ENCODE measurements around the gene CHAF1A.

CHAF1A gene

GRCh38 chr19:4402171-4403004, at the start of gene CHAF1A:
CHAF1A (plus strand) TSS chr19:4402640; CDS start chr19:4402763, 123 bp downstream.
- DNase-seq = peak; percentile 85 to 100 (median 98)

DNA sequence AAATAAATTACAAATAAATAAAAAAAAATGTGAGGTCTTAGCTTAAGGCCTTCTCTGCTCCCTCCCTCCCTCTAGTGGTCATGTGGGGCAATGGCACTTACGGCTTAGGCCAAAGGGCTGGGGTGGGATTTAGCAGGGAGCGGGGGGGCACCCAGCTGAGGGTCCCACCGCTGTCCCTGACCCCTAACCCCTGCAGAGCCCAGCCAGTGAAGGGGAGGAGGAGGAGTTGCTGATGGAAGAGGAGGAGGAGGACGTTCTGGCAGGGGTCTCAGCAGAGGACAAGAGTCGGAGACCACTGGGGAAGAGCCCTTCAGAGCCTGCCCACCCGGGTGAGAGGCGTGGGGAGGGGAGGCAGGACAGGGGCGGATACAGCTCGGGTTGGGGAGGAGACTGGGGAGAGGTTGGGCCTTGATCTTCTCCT, 49.7 kb upstream of the CHAF1A start:
- DNase-seq = peak in 4 of 14 donors; percentile 4 to 26 (median 18)

GRCh38 chr19:4354282-4354681, 48.2 kb upstream of the CHAF1A start:
- DNase-seq = no peak

DNA sequence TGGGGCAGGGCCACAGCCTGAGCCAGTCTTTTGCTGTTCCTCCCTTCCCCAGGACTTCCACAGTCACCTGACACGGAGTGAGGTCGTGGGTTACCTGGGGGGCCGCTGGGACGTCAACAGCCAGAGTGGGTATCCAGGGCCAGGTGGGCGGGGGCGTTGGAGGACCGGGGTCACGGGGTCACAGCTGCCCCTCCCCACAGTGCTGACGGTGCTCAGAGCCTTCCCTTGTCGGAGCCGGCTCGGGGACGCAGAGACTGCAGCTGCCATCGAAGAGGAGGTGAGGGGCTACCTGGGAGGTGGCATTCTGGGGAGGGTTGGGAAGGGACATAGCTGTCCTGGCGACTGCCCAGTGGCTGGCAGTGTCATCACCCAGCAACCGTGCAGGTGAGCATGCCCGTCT, 47.5 kb upstream of the CHAF1A start:
- DNase-seq = no peak

GRCh38 chr19:4357095-4357797, 45.2 kb upstream of the CHAF1A start:
- DNase-seq = peak in 2 of 14 donors; percentile 16 to 35

DNA sequence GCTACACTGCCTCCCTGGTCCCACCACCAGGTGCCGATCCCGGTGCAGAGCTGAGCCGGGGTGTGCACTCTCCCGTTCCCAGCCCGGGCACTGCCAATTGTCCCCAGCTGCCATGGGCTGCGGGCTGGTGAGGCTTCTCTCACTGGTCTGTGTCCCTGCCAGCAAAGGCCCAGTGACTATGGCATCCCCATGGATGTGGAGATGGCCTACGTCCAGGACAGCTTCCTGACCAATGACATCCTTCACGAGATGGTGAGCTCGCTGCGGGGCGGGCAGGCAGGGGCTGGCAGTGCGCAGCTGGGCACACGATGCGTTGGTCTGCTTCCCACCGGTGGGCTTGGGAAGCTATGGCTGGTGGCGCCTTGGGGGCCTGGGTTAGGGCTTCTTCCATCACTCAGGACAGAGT, 44.5 kb upstream of the CHAF1A start:
- DNase-seq = no peak

DNA sequence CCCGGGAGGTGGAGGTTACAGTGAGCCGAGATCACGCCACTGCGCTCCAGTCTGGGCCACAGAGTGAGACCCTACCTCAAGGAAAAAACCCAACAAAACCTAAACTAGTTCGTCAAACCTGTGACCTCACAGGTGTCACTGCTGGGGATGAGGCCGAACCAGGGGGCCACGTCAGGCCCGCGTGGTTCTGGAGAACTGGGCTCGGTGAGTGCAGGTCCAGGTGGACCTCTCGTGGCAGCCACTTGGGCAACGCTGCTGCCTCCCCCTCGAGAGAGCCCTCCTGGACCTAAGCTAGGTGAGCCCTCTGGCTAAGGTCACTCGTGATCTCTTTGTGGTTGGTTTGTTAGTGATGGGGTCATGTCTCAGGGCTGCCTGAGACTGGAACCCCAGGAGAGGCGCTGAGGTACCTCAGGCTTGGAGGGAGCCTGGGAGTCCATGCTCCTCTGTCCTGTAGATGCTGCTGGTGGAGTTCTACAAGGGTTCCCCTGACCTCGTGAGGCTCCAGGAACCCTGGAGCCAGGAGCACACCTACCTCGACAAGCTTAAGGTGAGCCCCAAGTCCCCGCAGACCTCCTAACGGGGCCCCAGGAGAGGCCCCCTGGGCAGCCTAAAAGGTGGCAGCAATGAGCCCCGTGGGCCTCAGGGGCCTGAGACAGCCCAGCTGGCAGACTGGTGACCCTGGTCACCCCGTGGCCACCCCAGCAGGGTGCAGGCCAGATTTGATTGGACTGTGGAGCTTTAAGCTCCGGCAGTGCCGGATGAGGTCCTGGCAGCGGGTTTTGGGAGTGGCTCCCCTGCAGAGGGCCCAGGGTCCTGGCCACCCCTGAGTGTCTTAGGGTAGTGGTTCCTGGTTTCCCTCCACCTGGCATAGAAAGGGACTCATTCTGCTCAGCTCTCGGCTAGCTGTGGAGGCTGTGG, 43.5 kb upstream of the CHAF1A start:
- DNase-seq = no peak

DNA sequence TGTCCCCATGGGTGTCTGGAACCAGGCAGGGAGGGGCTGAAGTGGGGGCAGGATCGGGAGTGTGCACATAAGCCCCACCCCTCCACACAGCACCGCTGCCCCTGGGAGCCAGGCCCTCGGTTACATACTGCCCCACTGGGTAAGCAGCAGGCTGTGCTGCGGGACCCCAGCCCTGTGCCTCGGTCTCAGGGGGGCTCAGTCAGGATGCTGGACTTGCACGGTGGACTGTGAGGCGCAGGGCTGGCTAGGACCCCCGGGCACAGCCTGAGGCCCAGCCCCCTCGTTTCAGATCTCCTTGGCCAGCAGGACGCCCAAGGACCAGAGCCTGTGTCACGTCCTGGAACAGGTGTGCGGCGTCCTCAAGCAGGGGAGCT, 42.8 kb upstream of the CHAF1A start:
- DNase-seq = no peak

GRCh38 chr19:4360081-4360569, 42.3 kb upstream of the CHAF1A start:
- no peak for DNase-seq

DNA sequence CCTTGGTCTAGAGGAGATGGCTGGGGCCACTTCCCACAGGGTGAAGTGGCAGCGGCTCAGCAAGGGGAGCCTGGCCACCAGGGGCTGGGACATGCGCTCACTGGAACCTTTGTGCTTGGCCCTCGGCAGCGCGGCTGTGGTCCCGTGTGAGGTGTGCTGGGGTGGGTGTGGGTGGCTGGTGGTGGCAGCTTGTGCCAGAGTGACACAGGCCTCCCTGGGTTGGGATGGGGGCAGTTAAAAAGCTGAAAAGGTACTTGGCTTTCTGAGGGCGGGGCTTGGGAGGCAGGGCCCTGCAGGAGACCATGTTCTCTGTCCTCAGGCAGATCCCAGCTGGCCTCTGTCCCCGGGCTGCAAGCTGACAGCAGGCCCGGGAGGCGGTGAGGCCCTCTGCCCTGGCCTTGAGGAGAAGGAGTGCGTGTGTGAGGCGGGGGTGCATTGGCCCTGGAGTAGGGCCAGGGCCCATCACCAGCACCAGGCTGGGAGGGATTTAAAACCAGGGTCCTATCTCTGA, 41.7 kb upstream of the CHAF1A start:
- DNase-seq = peak in 1 of 14 donors; percentile 37

- no peak for DNase-seq
Observed at GRCh38 chr19:4361152-4362046, 41.0 kb upstream of the CHAF1A start.

GRCh38 chr19:4362101-4362828, 40.2 kb upstream of the CHAF1A start:
- DNase-seq = peak in 1 of 14 donors; percentile 38

DNA sequence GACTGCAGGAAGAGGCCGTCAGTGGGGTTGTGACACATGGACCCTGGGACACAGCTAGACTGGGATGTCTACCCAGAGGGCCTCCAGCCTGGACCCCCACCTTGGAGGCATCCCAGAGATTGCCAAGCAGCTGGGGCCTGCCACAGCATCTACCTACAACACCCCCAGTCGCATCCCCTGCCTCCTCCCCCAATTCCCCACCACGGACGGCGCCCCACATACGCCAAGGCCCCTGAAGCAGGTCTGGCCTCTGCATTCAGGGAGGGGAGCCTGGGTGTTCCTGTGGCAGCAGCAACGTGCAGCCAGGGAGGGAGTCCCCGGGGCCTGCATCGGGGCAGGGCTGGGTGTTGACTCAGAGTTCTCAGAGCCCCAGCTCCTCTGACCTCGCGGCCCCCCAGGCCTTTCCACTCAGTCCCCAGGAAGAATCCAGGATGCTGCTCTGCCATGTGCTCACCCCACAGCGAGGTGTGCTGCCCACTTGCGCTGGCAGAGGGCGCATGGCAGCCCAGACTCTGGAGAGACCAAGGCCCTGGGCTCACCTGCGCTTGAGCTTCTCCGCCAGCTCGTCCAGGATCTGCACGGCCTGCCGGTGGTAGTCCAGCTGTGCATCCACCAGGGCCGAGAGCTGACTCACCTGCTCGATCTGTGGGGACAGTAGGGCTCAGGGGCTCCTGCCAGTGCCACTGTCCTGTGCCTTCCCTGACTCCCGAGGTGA, 39.5 kb upstream of the CHAF1A start:
- peak in 1 of 14 donors; percentile 52 for DNase-seq

GRCh38 chr19:4363571-4364304, 38.7 kb upstream of the CHAF1A start:
- DNase-seq = no peak

DNA sequence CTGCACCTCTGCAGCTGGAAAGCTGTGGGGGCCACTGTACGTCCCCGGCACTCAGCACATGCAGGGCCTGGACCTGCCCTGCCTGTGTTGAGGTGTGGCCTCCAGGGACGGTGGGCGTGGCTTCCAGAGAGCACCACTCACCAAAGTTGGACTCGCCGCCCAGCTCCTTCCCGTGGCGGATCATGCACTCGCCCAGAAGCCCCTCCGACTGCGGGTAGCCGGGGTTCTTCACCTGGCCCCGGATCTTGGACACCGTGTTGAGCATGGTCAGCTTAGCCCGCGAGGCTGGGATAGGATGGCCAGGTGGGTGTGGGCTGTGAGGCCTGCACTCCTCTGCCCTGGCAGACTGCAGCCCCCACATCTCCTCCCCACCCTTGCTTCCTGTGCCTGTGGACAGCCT, 37.1 kb upstream of the CHAF1A start:
- no peak for DNase-seq

DNA sequence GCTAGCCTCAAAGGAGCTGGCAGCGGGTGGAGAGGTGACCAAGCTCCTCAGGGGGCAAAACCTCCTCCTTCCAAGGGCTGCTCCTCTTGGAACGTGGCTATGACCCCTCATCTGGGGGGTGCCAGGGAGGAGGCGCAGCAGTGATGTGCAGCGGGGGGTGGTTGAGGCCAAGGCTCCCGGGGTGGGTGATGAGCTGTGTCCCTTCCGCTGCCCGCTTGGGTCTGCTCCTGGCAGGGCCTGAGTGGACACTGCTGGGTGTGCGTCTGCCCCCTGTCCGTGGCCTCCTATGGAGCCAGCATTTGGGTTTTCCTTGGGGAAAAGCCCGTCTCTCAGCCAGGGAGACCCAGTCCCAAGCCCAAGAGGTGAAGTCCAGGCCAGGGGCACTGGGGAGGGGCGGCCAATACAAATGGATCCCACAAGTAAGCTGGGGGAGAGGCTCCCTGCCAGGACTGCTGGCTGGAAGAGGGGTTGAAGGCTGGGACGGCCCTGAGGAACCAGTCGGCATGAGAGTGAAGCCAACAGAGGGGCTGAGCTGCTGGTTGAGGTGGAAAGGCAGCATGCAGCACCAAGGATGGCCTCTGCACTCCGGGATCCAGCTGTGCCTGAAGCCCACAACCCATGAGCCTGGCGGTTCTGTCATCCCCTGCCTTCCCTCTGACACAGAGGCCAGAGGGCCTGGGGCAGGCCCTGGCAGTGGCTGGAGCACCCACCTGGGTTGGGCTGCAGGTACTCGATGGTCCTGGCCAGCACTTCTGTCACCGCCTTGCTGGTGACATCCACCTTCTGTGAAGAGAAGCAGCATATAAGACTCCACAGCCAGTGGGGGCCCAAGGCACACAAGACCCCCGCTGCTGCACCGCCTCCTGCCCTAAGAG, 36.4 kb upstream of the CHAF1A start:
- DNase-seq = no peak

DNA sequence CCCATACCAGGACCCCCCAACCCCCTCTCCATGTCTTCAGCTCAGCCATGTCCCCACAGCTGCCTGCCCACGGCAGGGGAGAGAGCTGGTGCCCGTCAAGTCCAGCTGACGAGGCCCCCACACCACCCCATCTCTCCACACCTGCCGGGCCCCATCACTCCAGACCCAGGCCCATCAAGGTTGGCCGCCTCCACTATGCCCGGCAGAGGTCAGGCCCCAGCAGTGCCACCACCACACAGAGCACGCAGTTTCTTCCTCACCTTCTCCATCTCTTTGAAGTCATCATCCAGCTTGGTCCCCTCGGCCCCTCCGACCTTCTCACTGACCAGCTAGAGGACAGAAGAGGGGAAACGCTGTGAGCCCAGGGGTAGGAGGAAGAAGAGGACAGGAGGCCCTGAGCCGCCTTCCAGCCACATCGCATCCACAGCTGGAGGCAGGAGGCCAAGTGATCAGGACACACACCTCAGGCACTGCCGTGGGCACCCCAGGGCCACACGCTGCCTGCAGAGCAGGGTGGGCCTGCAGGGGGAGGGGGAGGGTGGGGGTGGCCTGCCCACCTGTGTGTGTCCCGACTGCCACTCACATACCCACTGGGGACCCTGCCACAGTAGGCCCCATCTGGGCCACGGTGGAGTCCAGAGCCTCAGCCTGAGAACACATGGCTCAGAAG, 35.6 kb upstream of the CHAF1A start:
- DNase-seq = no peak
